HFF-Myc (cell line): Measurements from ENCODE around the gene DHTKD1.
"Not testable (repeated sequence)": the region's sequence is repeated elsewhere in the genome, so short reads cannot be mapped to it uniquely, and the experiment has no call there.

Source experiments
- DNase-seq: peaks from one replicate; pipeline ENCODE4 v3.0.0-alpha.2; 2011; ENCODE audit warnings: low read depth; ENCODE audit errors: extremely low read depth
- H3K4me3 ChIP-seq: replicated peaks from 2 replicates; pipeline ENCODE4 v1.5.1; 2011; ENCODE audit warnings: low read depth, mild to moderate bottlenecking, control low read depth, low read length
- TF ChIP-seq, protein P1 (sequence below): IDR thresholded peaks from 2 replicates; pipeline ENCODE4 v1.5.1; 2012; ENCODE audit warnings: mild to moderate bottlenecking, low read depth, low read length, control low read depth; ENCODE audit errors: missing control alignments

The DHTKD1 gene

DNA sequence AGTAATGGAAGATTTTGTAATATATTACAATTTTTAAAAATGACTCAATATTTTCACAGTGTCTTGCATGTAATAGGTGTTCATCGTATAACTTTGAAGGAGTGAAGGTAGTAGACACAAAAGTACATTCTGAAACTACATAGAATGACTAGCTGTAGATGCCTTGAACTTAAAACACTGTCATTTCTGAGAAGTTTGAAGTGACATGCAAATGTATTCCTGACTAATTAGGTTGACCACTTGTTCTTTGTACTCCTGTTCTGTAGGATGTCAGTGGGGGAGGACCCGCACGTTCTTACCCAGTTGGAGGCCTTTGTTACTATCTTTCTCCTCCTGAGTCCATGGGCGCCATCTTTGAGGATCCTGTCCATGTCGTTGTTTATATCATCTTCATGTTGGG, 91.9 kb downstream of the DHTKD1 start:
- DNase-seq = no peak
- TF ChIP-seq, protein P1, sequence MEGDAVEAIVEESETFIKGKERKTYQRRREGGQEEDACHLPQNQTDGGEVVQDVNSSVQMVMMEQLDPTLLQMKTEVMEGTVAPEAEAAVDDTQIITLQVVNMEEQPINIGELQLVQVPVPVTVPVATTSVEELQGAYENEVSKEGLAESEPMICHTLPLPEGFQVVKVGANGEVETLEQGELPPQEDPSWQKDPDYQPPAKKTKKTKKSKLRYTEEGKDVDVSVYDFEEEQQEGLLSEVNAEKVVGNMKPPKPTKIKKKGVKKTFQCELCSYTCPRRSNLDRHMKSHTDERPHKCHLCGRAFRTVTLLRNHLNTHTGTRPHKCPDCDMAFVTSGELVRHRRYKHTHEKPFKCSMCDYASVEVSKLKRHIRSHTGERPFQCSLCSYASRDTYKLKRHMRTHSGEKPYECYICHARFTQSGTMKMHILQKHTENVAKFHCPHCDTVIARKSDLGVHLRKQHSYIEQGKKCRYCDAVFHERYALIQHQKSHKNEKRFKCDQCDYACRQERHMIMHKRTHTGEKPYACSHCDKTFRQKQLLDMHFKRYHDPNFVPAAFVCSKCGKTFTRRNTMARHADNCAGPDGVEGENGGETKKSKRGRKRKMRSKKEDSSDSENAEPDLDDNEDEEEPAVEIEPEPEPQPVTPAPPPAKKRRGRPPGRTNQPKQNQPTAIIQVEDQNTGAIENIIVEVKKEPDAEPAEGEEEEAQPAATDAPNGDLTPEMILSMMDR = no peak
- H3K4me3 ChIP-seq = no peak overlapping the region

DNA sequence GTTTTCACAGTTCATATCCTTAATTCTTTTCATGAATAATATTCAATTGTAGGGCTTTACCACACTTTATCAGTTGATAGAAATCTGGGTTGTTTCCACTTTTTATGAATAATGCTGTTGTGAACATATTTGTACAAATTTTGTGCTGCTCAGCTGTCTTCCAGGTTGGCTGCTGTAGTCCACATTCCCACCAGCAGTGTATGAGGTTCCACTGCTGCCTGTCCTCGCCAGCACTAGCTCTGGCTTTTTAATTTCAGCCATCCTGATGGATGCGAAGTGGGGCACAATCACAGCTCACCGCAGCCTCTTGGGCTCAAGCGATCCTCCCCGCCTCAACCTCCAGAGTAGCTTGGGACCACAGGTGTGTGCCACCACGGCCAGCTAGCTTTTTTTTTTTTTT, 94.2 kb downstream of the DHTKD1 start:
- TF ChIP-seq, protein P1 = no peak
- DNase-seq = no peak
- no peak overlapping the region for H3K4me3 ChIP-seq

DNA sequence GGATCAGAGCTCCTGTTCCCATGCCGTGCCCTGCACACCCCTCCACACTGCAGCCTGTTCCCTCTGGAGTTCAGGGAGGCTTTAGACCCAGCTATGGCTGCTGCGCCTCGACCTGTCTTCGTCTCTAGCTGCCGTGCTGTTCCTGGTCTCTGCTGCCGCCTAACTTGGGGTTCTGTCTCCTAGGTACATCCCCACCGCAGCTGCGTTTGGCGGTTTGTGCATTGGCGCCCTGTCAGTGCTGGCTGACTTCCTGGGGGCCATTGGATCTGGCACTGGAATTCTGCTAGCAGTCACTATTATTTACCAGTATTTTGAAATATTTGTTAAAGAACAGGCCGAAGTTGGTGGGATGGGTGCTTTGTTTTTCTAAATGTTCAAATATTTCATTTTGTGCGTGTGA, 95.3 kb downstream of the DHTKD1 start:
- no peak for DNase-seq
- TF ChIP-seq, protein P1 = no peak
- no peak overlapping the region for H3K4me3 ChIP-seq

DNA sequence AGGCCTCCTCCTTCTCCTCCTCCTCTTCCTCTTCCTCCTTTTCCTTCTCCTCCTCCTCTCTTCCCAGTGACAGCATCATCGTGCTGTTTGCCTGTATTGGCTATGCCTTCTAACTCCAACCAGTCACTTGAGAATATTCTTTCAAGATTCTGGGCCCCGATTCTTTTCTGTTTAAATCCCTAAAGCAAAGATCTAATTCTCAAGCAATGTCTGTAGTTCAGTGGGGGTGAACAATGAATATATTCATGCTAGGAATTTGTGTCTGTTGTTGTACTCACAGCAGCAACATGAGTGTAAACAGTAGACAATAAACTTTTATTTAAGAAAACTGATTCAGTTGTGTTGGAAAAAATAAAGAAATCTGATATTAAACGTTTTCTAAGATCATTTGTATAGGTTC, 96.3 kb downstream of the DHTKD1 start:
- H3K4me3 ChIP-seq = no peak overlapping the region
- TF ChIP-seq, protein P1 = no peak
- no peak for DNase-seq

DNA sequence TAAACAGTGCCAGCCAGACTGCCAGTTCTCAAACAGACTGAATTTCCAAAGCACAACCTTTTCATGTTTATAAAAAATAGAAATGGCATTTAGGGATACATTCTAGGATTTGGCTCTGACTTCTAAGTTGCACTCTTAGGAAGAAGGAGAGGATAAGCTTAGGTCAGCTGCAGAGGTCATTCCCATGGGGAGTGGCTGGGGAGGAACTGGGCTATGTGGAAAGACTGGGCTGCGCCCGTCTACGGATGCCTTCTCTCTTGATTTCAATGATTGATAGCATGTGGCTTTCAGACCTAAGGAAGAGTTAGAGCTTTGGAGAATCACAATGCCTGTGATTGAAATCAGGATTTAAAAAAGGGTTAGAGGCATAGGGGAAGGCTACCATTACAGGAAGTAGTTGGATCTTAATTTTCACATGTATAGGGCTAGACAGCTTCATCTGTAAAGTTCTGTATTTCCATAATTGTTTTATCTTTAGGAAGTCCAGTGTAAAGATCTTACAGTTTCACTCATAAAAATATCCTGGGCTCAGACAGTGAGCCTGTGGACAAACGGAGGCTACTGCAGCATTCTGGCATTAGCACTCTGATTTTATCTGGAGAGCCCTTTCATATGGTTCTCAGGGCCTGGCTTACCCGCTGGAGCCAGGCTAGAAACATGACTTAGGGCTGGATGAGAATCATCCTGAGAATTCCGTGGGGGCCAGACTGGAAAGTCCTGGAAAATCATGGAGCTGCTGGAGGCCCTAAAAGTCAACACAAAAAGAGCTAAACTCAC, 97.4 kb downstream of the DHTKD1 start:
- TF ChIP-seq, protein P1 = no peak
- no peak for DNase-seq
- H3K4me3 ChIP-seq = no peak overlapping the region

DNA sequence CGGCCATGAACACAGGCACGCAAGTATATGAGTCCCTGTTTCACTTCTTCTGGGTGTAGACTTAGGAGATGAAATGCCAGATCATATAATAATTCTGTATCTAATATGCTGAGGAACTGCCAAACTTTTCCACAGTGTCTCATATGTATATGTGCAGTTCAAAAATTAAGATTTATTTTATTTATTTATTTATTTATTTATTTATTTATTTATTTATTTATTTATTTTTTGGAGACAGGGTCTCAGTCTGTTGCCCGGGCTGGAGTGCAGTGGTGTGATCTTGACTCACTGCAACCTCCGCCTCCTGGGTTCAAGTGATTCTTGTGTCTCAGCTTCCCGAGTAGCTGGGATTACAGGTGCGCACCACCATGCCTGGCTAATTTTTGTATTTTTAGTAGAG, 102.8 kb downstream of the DHTKD1 start:
- H3K4me3 ChIP-seq, DNase-seq: not testable (repeated sequence)
